ENCODE results near the gene TRAPPC8.

Gene TRAPPC8

DNA sequence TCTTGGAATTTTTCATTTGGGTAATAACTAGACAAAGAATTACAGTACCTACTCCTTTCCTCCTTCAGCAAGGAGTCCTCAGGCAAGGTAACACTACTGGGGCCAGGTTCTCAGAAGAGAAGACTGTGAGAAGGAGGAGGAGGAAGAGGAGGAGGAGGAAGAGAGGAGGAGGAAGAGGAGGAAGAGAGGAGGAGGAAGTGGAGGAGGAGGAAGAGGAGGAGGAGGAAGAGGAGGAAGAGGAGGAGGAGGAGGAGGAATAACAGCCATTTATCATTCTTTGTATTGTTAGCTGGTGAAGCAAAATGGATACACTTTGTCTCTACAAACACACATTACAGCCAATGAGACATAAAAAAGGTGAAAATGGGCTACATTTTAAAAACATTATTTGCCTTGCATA lies 149.4 kb downstream of the TRAPPC8 start:
- TF ChIP-seq ZFX (IDR thresholded peaks at IDR 0.05; ENCODE audit: borderline replicate concordance) = no peak
- TF ChIP-seq, protein P1, sequence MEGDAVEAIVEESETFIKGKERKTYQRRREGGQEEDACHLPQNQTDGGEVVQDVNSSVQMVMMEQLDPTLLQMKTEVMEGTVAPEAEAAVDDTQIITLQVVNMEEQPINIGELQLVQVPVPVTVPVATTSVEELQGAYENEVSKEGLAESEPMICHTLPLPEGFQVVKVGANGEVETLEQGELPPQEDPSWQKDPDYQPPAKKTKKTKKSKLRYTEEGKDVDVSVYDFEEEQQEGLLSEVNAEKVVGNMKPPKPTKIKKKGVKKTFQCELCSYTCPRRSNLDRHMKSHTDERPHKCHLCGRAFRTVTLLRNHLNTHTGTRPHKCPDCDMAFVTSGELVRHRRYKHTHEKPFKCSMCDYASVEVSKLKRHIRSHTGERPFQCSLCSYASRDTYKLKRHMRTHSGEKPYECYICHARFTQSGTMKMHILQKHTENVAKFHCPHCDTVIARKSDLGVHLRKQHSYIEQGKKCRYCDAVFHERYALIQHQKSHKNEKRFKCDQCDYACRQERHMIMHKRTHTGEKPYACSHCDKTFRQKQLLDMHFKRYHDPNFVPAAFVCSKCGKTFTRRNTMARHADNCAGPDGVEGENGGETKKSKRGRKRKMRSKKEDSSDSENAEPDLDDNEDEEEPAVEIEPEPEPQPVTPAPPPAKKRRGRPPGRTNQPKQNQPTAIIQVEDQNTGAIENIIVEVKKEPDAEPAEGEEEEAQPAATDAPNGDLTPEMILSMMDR (IDR thresholded peaks at IDR 0.05) = no peak
- no peak overlapping the region for H3K27ac ChIP-seq

DNA sequence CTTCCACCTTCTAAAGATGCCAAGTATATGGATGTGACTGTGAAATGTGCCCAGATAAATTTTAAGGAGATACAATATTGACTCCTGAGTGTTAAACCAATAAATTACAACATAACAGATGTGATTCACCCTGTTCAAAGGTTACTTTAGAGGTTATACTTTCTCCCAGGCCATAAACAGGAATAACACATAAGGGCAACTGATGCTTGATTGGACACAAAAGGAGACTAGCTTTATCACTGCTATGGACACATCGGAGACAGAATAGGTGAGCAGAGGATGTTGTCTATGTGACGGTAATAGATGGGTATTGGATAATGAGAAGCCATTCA lies 150.4 kb downstream of the TRAPPC8 start:
- TF ChIP-seq ZFX (IDR thresholded peaks at IDR 0.05; ENCODE audit: borderline replicate concordance) = no peak
- H3K27ac ChIP-seq = no peak overlapping the region

DNA sequence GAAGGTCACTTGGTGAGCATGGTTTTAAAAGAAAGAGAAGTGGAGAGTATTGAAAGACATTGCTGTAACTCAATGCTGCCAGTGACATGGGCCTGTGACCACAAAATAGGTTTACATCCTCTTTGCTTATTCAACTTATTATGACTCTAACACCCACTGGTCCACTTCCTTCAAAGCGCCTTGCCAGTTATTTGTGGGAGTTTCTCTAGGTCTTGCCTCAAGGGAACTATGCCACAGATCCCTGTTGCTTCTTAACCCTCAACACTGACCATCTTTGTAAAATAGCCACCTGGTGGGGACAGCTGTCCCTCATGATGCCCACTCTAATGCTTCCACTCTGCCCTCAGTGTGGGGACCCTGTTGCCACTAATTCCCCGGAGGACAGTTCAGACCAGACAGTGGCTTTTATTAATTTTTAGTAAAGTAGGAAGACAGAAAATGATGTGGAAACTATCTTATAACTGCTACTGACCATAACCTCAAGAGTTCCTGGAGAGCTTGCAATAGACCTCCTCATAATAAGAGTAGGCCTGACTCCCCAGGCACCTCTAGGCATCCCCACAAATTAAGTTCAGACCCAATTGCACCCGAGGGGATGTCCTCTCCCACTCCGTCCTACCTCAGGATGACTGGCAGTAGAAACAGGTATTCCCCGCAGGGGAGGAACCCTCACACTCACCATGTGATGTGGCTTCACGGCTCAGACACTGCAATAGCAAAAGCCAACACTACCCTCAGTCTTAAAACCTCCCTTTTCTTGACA lies 150.9 kb downstream of the TRAPPC8 start:
- TF ChIP-seq, protein P1 (IDR thresholded peaks at IDR 0.05) = no peak
- TF ChIP-seq ZFX (IDR thresholded peaks at IDR 0.05; ENCODE audit: borderline replicate concordance) = no peak
- no peak overlapping the region for H3K27ac ChIP-seq

DNA sequence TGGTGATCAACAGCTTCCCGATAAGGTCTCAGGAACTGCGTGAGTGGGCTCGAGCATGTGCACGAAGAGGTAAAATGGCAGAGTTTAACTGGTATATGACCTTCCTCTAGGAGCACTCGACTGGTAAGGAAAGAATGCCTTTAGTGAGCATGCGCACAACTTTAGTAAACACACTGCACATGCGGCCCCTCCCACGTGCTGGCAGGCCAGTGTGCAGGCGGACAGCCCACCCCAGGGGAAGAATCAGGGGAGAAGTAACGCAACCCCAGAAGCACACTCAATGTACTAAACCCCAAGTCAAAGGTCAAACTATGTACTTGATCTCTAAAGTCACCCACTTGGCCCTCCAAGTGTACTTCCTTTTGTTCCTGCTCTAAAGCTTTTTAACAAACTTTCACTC lies 153.5 kb downstream of the TRAPPC8 start:
- H3K27ac ChIP-seq = no peak overlapping the region
- TF ChIP-seq, protein P1 (IDR thresholded peaks at IDR 0.05) = no peak
- TF ChIP-seq ZFX (IDR thresholded peaks at IDR 0.05; ENCODE audit: borderline replicate concordance) = no peak

DNA sequence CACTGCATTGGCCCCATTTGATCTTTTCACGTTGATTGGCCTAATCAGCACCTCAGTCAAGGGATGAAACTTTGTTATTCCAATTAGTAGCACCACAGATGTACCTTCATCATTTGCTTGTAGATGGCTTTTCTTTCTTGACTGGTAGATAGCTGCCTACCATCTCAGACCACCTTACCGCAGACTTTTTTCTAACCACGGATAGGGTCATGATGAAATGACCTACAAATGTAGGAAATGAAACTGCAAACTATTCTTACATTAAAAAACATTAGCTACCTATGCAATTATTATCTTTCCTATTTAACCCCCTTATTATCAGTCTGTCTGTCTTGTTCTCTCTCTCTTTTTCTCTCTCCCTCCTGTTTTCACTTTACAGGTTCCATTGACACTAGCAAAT lies 159.9 kb downstream of the TRAPPC8 start:
- no peak for TF ChIP-seq ZFX (IDR thresholded peaks at IDR 0.05; ENCODE audit: borderline replicate concordance)
- TF ChIP-seq, protein P1 (IDR thresholded peaks at IDR 0.05) = no peak
- H3K27ac ChIP-seq = no peak overlapping the region

Data from 22Rv1 (cell line).